Fibroblast of the aortic adventitia (primary cell): ENCODE results near the gene CLDN24. TPM values are rescaled to one million over a fixed set of nuclear protein-coding genes. Genes with fewer than 3 reads are reported as not detected.
A peak's percentile ranks its signal among the peaks of the same experiment; 100 is the strongest.

Experiments
- DNase-seq: peaks from one replicate; pipeline ENCODE4 v3.0.0-alpha.2; 2010; ENCODE audit warnings: low read depth
- H3K4me3 ChIP-seq: 2 replicates; pipeline ENCODE4 v1.5.1; 2011; ENCODE audit warnings: low read depth, mild to moderate bottlenecking, control low read depth, low read length, moderate library complexity
- CTCF ChIP-seq: IDR thresholded peaks from 2 replicates; pipeline ENCODE4 v1.5.1; 2011; ENCODE audit warnings: mild to moderate bottlenecking, low read length, control low read depth, inconsistent platforms; ENCODE audit not compliant: insufficient read depth
- total RNA-seq: library from RNA; depleted of rRNA; stranded (reverse); fragments of >200 nt; gene quantifications from 2 replicates; pipeline ENCODE4 v1.2.3, GENCODE V29; 2012; ENCODE audit warnings: low replicate concordance

Gene CLDN24
- total RNA-seq, 1 donor = not detected

GRCh38 chr4:183288955-183289354 lies 33.3 kb downstream of the CLDN24 start:
- no peak overlapping the region for H3K4me3 ChIP-seq
- no peak for DNase-seq
- no peak for TF ChIP-seq CTCF

- DNase-seq = no peak
- TF ChIP-seq CTCF = no peak
- no peak overlapping the region for H3K4me3 ChIP-seq
Observed at GRCh38 chr4:183287677-183288076, 34.5 kb downstream of the CLDN24 start.

- DNase-seq = no peak
- no peak for TF ChIP-seq CTCF
- no peak overlapping the region for H3K4me3 ChIP-seq
Observed at GRCh38 chr4:183287309-183287659, 34.9 kb downstream of the CLDN24 start.

GRCh38 chr4:183286590-183287308 lies 35.5 kb downstream of the CLDN24 start:
- no peak overlapping the region for H3K4me3 ChIP-seq
- no peak for DNase-seq
- TF ChIP-seq CTCF = no peak

- no peak for DNase-seq
- no peak overlapping the region for H3K4me3 ChIP-seq
- TF ChIP-seq CTCF = no peak
Observed at GRCh38 chr4:183285886-183286285, 36.3 kb downstream of the CLDN24 start.

GRCh38 chr4:183284965-183285364 lies 37.3 kb downstream of the CLDN24 start:
- H3K4me3 ChIP-seq = no peak overlapping the region
- DNase-seq = peak; percentile 47
- TF ChIP-seq CTCF = no peak

- H3K4me3 ChIP-seq = no peak overlapping the region
- no peak for TF ChIP-seq CTCF
- no peak for DNase-seq
Observed at GRCh38 chr4:183284258-183284785, 37.9 kb downstream of the CLDN24 start.
